Measurements from ENCODE around the gene PFN1.

PFN1 gene

DNA sequence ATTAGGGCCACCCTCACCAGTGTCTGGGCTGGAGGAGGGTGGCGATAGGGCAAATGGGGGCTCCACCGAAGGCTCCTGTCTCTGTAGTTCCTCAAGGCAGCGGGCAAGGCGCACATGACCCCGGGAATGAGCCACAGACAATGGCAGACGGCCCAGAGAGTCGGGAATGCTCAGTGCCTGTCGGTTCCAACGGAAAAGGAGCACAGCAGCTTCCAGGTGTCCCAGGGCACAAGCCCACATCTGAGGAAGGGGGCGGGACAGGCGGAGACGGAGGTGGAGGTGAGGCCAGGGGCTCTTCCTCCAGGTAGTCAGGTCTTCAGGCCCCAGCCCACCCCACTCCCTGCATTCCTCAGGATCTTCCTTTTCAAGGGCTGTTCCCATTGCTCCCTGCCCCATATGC, 24.4 kb upstream of the PFN1 start:
- TF ChIP-seq, protein P1, sequence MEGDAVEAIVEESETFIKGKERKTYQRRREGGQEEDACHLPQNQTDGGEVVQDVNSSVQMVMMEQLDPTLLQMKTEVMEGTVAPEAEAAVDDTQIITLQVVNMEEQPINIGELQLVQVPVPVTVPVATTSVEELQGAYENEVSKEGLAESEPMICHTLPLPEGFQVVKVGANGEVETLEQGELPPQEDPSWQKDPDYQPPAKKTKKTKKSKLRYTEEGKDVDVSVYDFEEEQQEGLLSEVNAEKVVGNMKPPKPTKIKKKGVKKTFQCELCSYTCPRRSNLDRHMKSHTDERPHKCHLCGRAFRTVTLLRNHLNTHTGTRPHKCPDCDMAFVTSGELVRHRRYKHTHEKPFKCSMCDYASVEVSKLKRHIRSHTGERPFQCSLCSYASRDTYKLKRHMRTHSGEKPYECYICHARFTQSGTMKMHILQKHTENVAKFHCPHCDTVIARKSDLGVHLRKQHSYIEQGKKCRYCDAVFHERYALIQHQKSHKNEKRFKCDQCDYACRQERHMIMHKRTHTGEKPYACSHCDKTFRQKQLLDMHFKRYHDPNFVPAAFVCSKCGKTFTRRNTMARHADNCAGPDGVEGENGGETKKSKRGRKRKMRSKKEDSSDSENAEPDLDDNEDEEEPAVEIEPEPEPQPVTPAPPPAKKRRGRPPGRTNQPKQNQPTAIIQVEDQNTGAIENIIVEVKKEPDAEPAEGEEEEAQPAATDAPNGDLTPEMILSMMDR (conservative IDR thresholded peaks at IDR 0.05; ENCODE audit: low read depth, low read length): no peak
- H3K4me3 ChIP-seq (ENCODE audit: low read depth, low read length): no peak overlapping the region
- DNase-seq (ENCODE audit: low read depth): no peak

GRCh38 chr17:4972322-4972721, 24.0 kb upstream of the PFN1 start:
- DNase-seq (ENCODE audit: low read depth): no peak
- TF ChIP-seq, protein P1 (conservative IDR thresholded peaks at IDR 0.05; ENCODE audit: low read depth, low read length): no peak
- no peak overlapping the region for H3K4me3 ChIP-seq (ENCODE audit: low read depth, low read length)

- H3K4me3 ChIP-seq (ENCODE audit: low read depth, low read length): no peak overlapping the region
- TF ChIP-seq, protein P1 (conservative IDR thresholded peaks at IDR 0.05; ENCODE audit: low read depth, low read length): no peak
- no peak for DNase-seq (ENCODE audit: low read depth)
Observed at GRCh38 chr17:4971826-4972225, 23.5 kb upstream of the PFN1 start.

GRCh38 chr17:4970273-4970672, 21.9 kb upstream of the PFN1 start:
- no peak for DNase-seq (ENCODE audit: low read depth)
- TF ChIP-seq, protein P1 (conservative IDR thresholded peaks at IDR 0.05; ENCODE audit: low read depth, low read length): no peak
- H3K4me3 ChIP-seq (ENCODE audit: low read depth, low read length): no peak overlapping the region

GRCh38 chr17:4969551-4970173, 21.3 kb upstream of the PFN1 start:
- H3K4me3 ChIP-seq (ENCODE audit: low read depth, low read length): peak overlapping the region; percentile 92
- DNase-seq (ENCODE audit: low read depth): peak; percentile 63
- TF ChIP-seq, protein P1 (conservative IDR thresholded peaks at IDR 0.05; ENCODE audit: low read depth, low read length): peak; percentile 5

DNA sequence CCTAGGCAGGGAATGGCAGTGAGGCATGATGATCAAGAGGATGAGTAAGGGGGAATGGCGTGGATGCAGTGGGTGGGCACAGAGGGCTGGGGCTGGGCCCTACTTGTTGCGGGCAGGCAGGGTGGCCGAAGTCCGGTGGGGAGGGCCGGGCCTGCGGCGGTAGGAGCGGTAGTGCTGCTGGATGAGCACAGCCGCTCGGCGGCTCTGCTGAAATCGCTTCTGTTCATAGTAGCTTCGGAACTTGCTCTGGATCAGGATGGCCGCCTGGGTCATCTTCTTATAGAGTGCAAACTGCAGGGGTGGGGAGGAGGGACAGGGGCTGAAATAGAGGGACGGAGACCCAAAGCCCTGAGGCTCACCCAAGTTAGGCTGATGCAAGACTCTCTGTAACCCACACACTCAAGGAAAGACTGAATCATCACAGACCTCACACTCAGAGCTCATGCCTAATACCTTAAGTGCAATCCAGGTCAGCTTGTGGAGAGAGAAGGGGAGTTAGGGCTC, 20.8 kb upstream of the PFN1 start:
- TF ChIP-seq, protein P1 (conservative IDR thresholded peaks at IDR 0.05; ENCODE audit: low read depth, low read length): no peak
- peak overlapping the region; percentile 92 for H3K4me3 ChIP-seq (ENCODE audit: low read depth, low read length)
- peak; percentile 97 for DNase-seq (ENCODE audit: low read depth)

- TF ChIP-seq, protein P1 (conservative IDR thresholded peaks at IDR 0.05; ENCODE audit: low read depth, low read length): no peak
Observed at GRCh38 chr17:4968486-4969046, 20.2 kb upstream of the PFN1 start.

More at GRCh38 chr17:4968486-4969046, 20.2 kb upstream of the PFN1 start:
- peak; percentile 52 for DNase-seq (ENCODE audit: low read depth)
- peak overlapping the region; percentile 92 for H3K4me3 ChIP-seq (ENCODE audit: low read depth, low read length)

Measured in choroid plexus epithelial cell (primary cell).